K562 (cell line): ENCODE measurements around the gene APC2. TPM values are rescaled to one million over a fixed set of nuclear protein-coding genes. Genes with fewer than 3 reads are reported as not detected.

ENCODE experiments used
- E2F5 ChIP-seq: sonication (generic); formaldehyde crosslinking; IDR thresholded peaks from 2 replicates; pipeline ENCODE4 v1.8.0; 2022; ENCODE audit warnings: mild to moderate bottlenecking, missing genetic modification reagents
- GATA2 ChIP-seq: sonication (generic); formaldehyde crosslinking; IDR thresholded peaks from 2 replicates; pipeline ENCODE4 v1.4.0; 2020; ENCODE audit warnings: mild to moderate bottlenecking, missing genetic modification reagents
- HCFC1 ChIP-seq: IDR thresholded peaks from 2 replicates; pipeline ENCODE4 v1.6.1; 2012; ENCODE audit warnings: low read depth, low read length, improper control_type of control experiment
- KLF10 ChIP-seq: fragments of 250-450 bp; sonication (Bioruptor Pico); IDR thresholded peaks from 2 replicates; pipeline ENCODE4 v1.6.1; 2021; ENCODE audit warnings: matching md5 sums
- MXD1 ChIP-seq: fragments of 250-450 bp; sonication (Bioruptor Pico); IDR thresholded peaks from 2 replicates; pipeline ENCODE4 v1.8.0; 2021; ENCODE audit warnings: borderline replicate concordance, mild to moderate bottlenecking, moderate library complexity; ENCODE audit not compliant: poor library complexity, severe bottlenecking
- PBX2 ChIP-seq, 2 experiments: IDR thresholded peaks in 1 of 2; conservative IDR thresholded peaks in 1 of 2; 2 replicates each; pipeline ENCODE4 v1.6.1; 2016; ENCODE audit warnings: low read depth in 2 of 2, mild to moderate bottlenecking in 1 of 2, missing compliant biosample characterization in 1 of 2, missing genetic modification characterization in 1 of 2, moderate library complexity in 1 of 2
- POLR2AphosphoS2 ChIP-seq: IDR thresholded peaks from 2 replicates; pipeline ENCODE4 v1.6.1; 2012; ENCODE audit warnings: low read length, improper control_type of control experiment
- PRDM10 ChIP-seq: fragments of 450-650 bp; IDR thresholded peaks from 2 replicates; pipeline ENCODE4 v1.6.1; 2018; ENCODE audit not compliant: partially characterized antibody
- PTBP1 ChIP-seq: fragments of 200-400 bp; formaldehyde crosslinking; IDR thresholded peaks from 2 replicates; pipeline ENCODE4 v1.6.1; 2017; ENCODE audit warnings: low read depth, low read length
- SMC3 ChIP-seq: conservative IDR thresholded peaks from 2 replicates; pipeline ENCODE4 v1.6.1; 2011; ENCODE audit warnings: low read depth, low read length, improper control_type of control experiment; ENCODE audit not compliant: insufficient read depth
- TAF7 ChIP-seq: fragments of 450-650 bp; IDR thresholded peaks from 2 replicates; pipeline ENCODE4 v1.6.1; 2016; ENCODE audit warnings: missing genetic modification characterization, missing compliant biosample characterization
- THRB ChIP-seq: fragments of 450-650 bp; formaldehyde crosslinking; conservative IDR thresholded peaks from 2 replicates; pipeline ENCODE4 v1.4.0; 2022; ENCODE audit warnings: mild to moderate bottlenecking, missing genetic modification characterization
- ZNF232 ChIP-seq: sonication (generic); formaldehyde crosslinking; IDR thresholded peaks from 2 replicates; pipeline ENCODE4 v1.8.0; 2022; ENCODE audit warnings: mild to moderate bottlenecking, missing genetic modification reagents
- polyA plus RNA-seq, 8 experiments: library from polyadenylated mRNA; depleted of rRNA in 4 of 8; stranded (reverse) in 5 of 8; unstranded in 3 of 8; fragments of >200 nt; fragmentation: Nextera tagmentation in 2 of 8; fragmentation: Illumina TruSeq in 1 of 8; extraction: Ambion mirVana in 2 of 8; extraction: Trizol in 1 of 8; gene quantifications; 2 replicates each; pipeline versions ENCODE4 v1.2.1 to v1.2.3, GENCODE V29; 2011 to 2014; ENCODE audit warnings: inconsistent platforms in 1 of 8, missing spikeins in 1 of 8
- total RNA-seq, 7 experiments: library from RNA; depleted of rRNA in 6 of 7; stranded (reverse); fragments of >200 nt in 6 of 7; fragmentation: Illumina TruSeq in 2 of 7; extraction: Trizol in 2 of 7; gene quantifications; 2 replicates each; pipeline versions ENCODE4 v1.2.1 to v1.2.3, GENCODE V29; 2011 to 2021; ENCODE audit warnings: low replicate concordance in 1 of 7

APC2 gene
- total and polyA plus RNA-seq, 9 of the 15 experiments (the other 6 are each of a cell fraction or from before 2014, with no cell fraction given), result 0.01 to 0.40 (median 0.05) TPM; not detected in 3

GRCh38 chr19:1490311-1491113 is 40.6 kb downstream of the APC2 start, which contains the start of gene PCSK4 (continued):
- no peak for TF ChIP-seq PBX2 (CRISPR knock-in tag; IDR thresholded peaks at IDR 0.05; ENCODE audit: low read depth)
- TF ChIP-seq PBX2 (tag; conservative IDR thresholded peaks at IDR 0.05; ENCODE audit: low read depth), result no peak
- TF ChIP-seq ZNF232, result no peak
- TF ChIP-seq THRB (CRISPR knock-in tag), result no peak
- no peak for TF ChIP-seq HCFC1
- no peak for TF ChIP-seq KLF10 (CRISPR knock-in tag)
- TF ChIP-seq SMC3, result no peak
- no peak for TF ChIP-seq TAF7 (tag)
- TF ChIP-seq PRDM10, result peak; percentile 99
- no peak for TF ChIP-seq GATA2 (CRISPR knock-in tag)
- no peak for TF ChIP-seq MXD1
- TF ChIP-seq E2F5, result no peak
- no peak for TF ChIP-seq POLR2AphosphoS2
- TF ChIP-seq PTBP1, result no peak
